ENCODE results near the gene EIF2AK3. TPM values are rescaled to one million over a fixed set of nuclear protein-coding genes. Genes with fewer than 3 reads are reported as not detected.

EIF2AK3 gene
- polyA plus RNA-seq, 1 experiment = 16.3 TPM

- ChIA-PET POLR2A (no interaction called here), CTCF (interaction anchor here (1.2 kb wide), 1 partner anchor 10 kb away, joined by 3 read pairs; no protein-coding TSS in a partner anchor)
- DNase-seq (ENCODE audit: low read depth, low spot score) = no peak
- Histone ChIP-seq H3K27me3 (ENCODE audit: control insufficient read depth, insufficient read depth, low read length) (no peaks in the 10 kb centered on the region), H3K4me3 (ENCODE audit: low read depth, low read length) (no peak overlapping the region), H3K9me3 (ENCODE audit: control insufficient read depth, insufficient read depth, low read length) (no peaks in the 10 kb centered on the region), H3K27ac (ENCODE audit: low read depth, low read length) (no peak overlapping the region)
- TF ChIP-seq, protein P1, sequence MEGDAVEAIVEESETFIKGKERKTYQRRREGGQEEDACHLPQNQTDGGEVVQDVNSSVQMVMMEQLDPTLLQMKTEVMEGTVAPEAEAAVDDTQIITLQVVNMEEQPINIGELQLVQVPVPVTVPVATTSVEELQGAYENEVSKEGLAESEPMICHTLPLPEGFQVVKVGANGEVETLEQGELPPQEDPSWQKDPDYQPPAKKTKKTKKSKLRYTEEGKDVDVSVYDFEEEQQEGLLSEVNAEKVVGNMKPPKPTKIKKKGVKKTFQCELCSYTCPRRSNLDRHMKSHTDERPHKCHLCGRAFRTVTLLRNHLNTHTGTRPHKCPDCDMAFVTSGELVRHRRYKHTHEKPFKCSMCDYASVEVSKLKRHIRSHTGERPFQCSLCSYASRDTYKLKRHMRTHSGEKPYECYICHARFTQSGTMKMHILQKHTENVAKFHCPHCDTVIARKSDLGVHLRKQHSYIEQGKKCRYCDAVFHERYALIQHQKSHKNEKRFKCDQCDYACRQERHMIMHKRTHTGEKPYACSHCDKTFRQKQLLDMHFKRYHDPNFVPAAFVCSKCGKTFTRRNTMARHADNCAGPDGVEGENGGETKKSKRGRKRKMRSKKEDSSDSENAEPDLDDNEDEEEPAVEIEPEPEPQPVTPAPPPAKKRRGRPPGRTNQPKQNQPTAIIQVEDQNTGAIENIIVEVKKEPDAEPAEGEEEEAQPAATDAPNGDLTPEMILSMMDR (IDR thresholded peaks at IDR 0.05; ENCODE audit: low read depth, low read length) = no peak
Observed at GRCh38 chr2:88602022-88602421, 25.2 kb downstream of the EIF2AK3 start.

GRCh38 chr2:88601286-88601685 lies 26.0 kb downstream of the EIF2AK3 start:
- Histone ChIP-seq H3K27me3 (ENCODE audit: control insufficient read depth, insufficient read depth, low read length) (no peaks in the 10 kb centered on the region), H3K9me3 (ENCODE audit: control insufficient read depth, insufficient read depth, low read length) (no peaks in the 10 kb centered on the region), H3K4me3 (ENCODE audit: low read depth, low read length) (no peak overlapping the region), H3K27ac (ENCODE audit: low read depth, low read length) (no peak overlapping the region)
- ChIA-PET CTCF (interaction anchor here (1.2 kb wide), 1 partner anchor 10 kb away, joined by 3 read pairs; no protein-coding TSS in a partner anchor), POLR2A (no interaction called here)
- TF ChIP-seq, protein P1 (IDR thresholded peaks at IDR 0.05; ENCODE audit: low read depth, low read length) = no peak
- DNase-seq (ENCODE audit: low read depth, low spot score) = no peak

DNA sequence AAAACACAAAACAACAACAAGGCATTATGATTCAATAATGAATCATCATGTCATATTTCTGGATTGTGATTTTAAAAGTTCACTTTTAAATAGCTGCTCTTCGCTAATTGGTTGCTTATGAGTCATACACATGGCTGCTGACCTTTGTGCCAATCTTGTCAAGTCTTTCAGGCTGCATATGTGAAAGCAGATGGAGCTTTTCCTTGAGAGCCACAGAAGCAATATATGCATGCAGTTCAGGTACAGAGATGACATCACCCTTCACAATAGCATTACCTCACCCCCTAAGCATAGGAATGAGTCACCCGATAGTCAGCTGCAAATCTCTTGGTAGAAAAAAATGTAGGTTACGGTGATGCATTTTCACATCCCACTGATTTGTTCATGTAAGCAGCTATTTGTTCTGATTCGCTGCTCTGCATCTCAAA lies 27.2 kb downstream of the EIF2AK3 start:
- TF ChIP-seq, protein P1 (IDR thresholded peaks at IDR 0.05; ENCODE audit: low read depth, low read length) = no peak
- Histone ChIP-seq H3K27ac (ENCODE audit: low read depth, low read length) (no peak overlapping the region), H3K27me3 (ENCODE audit: control insufficient read depth, insufficient read depth, low read length) (no peaks in the 10 kb centered on the region), H3K9me3 (ENCODE audit: control insufficient read depth, insufficient read depth, low read length) (no peaks in the 10 kb centered on the region), H3K4me3 (ENCODE audit: low read depth, low read length) (no peak overlapping the region)
- CTCF ChIA-PET = interaction anchor here (0.9 to 1.8 kb wide), 4 partner anchors 9 to 72 kb away, joined by 3 to 10 read pairs (median 5); no protein-coding TSS in a partner anchor
- POLR2A ChIA-PET = interaction anchor here (0.6 to 1.0 kb wide), 5 partner anchors 13 to 92 kb away, joined by 3 to 7 read pairs (median 3); partner anchors contain the start of gene EIF2AK3
- DNase-seq (ENCODE audit: low read depth, low spot score) = peak; percentile 93

GRCh38 chr2:88599527-88599926 lies 27.7 kb downstream of the EIF2AK3 start:
- TF ChIP-seq, protein P1 (IDR thresholded peaks at IDR 0.05; ENCODE audit: low read depth, low read length) = no peak
- no peak overlapping the region for H3K27ac ChIP-seq (ENCODE audit: low read depth, low read length)
- H3K9me3 ChIP-seq (ENCODE audit: control insufficient read depth, insufficient read depth, low read length) = no peaks in the 10 kb centered on the region
- ChIA-PET POLR2A (interaction anchor here (0.8 to 1.0 kb wide), 2 partner anchors 13 to 64 kb away, joined by 3 read pairs; no protein-coding TSS in a partner anchor), CTCF (interaction anchor here (0.9 to 1.8 kb wide), 4 partner anchors 9 to 72 kb away, joined by 3 to 10 read pairs (median 5); no protein-coding TSS in a partner anchor)
- H3K27me3 ChIP-seq (ENCODE audit: control insufficient read depth, insufficient read depth, low read length) = no peaks in the 10 kb centered on the region
- no peak for DNase-seq (ENCODE audit: low read depth, low spot score)
- H3K4me3 ChIP-seq (ENCODE audit: low read depth, low read length) = no peak overlapping the region

- POLR2A ChIA-PET = no interaction called here
- DNase-seq (ENCODE audit: low read depth, low spot score) = no peak
- H3K27me3 ChIP-seq (ENCODE audit: control insufficient read depth, insufficient read depth, low read length) = no peaks in the 10 kb centered on the region
Observed at GRCh38 chr2:88597168-88597567, 30.1 kb downstream of the EIF2AK3 start.

More at GRCh38 chr2:88597168-88597567, 30.1 kb downstream of the EIF2AK3 start:
- Histone ChIP-seq H3K4me3 (ENCODE audit: low read depth, low read length) (no peak overlapping the region), H3K9me3 (ENCODE audit: control insufficient read depth, insufficient read depth, low read length) (no peaks in the 10 kb centered on the region), H3K27ac (ENCODE audit: low read depth, low read length) (no peak overlapping the region)
- TF ChIP-seq, protein P1 (IDR thresholded peaks at IDR 0.05; ENCODE audit: low read depth, low read length) = no peak
- CTCF ChIA-PET = interaction anchor here (10.5 kb wide), 1 partner anchor 74 kb away, joined by 294 read pairs; no protein-coding TSS in a partner anchor
